Measurements from ENCODE around the gene ALDH3B2. TPM values are rescaled to one million over a fixed set of nuclear protein-coding genes. Genes with fewer than 3 reads are reported as not detected.

The ALDH3B2 gene
- total and polyA plus RNA-seq, 2 experiments from 2014 or later: 1.6 to 2.5 TPM

DNA sequence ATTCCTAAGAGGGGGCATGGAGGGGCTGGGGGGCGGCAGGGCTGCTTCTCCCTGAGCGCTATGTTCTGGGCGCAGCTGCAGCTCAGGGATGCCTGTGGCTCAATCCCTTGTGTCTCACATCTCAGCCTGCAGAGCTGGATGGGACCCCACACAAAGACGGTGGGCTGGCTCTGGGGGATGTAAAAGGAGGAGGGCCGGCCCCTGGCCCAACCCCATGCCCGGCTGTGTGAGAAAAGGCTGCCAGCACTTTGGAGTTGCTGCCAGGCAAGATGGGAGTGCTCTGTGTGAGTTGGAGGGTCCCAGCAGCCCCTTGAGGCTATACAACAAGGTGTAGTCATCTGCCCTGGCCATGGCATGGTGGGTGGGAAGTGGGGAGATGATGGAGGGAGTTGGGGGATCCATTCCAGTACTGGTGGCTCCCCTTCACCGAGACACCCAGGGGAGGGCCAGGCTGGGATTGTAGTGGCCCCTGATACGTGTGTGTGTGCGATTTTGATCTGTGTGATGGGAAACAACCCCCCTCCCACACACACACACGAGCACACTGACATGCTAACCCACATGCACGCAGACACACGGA lies 33.6 kb downstream of the ALDH3B2 start:
- no peak overlapping the region for H3K27ac ChIP-seq
- TF ChIP-seq, protein P1, sequence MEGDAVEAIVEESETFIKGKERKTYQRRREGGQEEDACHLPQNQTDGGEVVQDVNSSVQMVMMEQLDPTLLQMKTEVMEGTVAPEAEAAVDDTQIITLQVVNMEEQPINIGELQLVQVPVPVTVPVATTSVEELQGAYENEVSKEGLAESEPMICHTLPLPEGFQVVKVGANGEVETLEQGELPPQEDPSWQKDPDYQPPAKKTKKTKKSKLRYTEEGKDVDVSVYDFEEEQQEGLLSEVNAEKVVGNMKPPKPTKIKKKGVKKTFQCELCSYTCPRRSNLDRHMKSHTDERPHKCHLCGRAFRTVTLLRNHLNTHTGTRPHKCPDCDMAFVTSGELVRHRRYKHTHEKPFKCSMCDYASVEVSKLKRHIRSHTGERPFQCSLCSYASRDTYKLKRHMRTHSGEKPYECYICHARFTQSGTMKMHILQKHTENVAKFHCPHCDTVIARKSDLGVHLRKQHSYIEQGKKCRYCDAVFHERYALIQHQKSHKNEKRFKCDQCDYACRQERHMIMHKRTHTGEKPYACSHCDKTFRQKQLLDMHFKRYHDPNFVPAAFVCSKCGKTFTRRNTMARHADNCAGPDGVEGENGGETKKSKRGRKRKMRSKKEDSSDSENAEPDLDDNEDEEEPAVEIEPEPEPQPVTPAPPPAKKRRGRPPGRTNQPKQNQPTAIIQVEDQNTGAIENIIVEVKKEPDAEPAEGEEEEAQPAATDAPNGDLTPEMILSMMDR (IDR thresholded peaks at IDR 0.05; ENCODE audit: poor library complexity): no peak
- TF ChIP-seq EZH2 (IDR thresholded peaks at IDR 0.05; ENCODE audit: borderline replicate concordance): no peak
- TF ChIP-seq EZH2phosphoT487 (IDR thresholded peaks at IDR 0.05; ENCODE audit: low read depth, severe bottlenecking, unreplicated experiment): no peak
- H3K4me1 ChIP-seq (ENCODE audit: insufficient read depth): no peaks in the 10 kb centered on the region
- no peak overlapping the region for H3K4me2 ChIP-seq
- H3K79me2 ChIP-seq: no peaks in the 10 kb centered on the region
- 87% methylated on average over 12 of the region's 12 CpGs for WGBS (ENCODE audit: low lambda C conversion rate, missing lambda C conversion rate)
- no peak overlapping the region for H2AFZ ChIP-seq
- H4K20me1 ChIP-seq (ENCODE audit: insufficient read depth, poor library complexity, severe bottlenecking): no peaks in the 10 kb centered on the region
- H3K36me3 ChIP-seq (replicated peaks; ENCODE audit: insufficient read depth, low read depth): no peaks in the 10 kb centered on the region
- no peaks in the 10 kb centered on the region for H3K9me3 ChIP-seq (ENCODE audit: low read depth)
- H3K4me3 ChIP-seq: no peak overlapping the region
- H3K9me2 ChIP-seq (replicated peaks; ENCODE audit: insufficient read depth): no peaks in the 10 kb centered on the region
- DNase-seq (ENCODE audit: low spot score): no peak
- H3K27me3 ChIP-seq: no peaks in the 10 kb centered on the region

DNA sequence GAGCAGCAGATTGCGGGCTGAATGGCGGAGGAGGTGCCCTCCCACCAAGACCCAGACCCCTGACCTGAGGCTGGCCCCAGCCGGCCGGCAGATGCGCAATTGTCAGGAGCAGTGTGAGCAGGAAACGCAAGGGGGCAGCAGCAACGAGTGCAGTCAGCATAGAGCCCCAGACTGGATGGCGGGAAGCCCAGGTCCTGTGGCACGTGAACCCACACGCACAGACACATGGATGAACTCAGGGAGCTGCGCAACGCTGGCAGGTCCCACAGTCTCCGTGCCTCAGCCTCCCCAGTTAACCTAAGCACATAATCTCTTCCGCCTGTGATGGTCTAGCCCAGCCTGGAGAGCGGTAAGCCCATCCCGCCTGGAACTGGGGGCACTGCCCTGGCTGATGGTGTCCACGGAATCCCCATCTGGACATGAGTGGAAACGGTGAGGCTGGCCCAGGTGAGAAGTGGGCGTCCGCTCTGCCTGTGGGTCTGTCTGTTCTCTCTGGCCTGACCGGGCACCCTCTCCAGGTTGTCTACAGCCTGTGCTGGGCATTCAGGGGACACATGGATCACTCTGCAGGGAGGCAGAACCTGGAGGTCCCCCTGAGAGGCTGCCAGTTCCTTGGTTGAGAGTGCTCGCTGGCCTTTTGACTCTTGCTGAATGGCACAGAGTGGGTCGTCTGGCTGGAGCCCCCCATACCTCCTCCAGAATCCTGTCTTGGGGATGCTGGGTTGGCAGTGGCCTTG lies 34.2 kb downstream of the ALDH3B2 start:
- no peaks in the 10 kb centered on the region for H3K36me3 ChIP-seq (replicated peaks; ENCODE audit: insufficient read depth, low read depth)
- no peaks in the 10 kb centered on the region for H3K79me2 ChIP-seq
- H3K4me1 ChIP-seq (ENCODE audit: insufficient read depth): no peaks in the 10 kb centered on the region
- peak; percentile 79 for DNase-seq (ENCODE audit: low spot score)
- TF ChIP-seq EZH2phosphoT487 (IDR thresholded peaks at IDR 0.05; ENCODE audit: low read depth, severe bottlenecking, unreplicated experiment): no peak
- TF ChIP-seq, protein P1 (IDR thresholded peaks at IDR 0.05; ENCODE audit: poor library complexity): peak; percentile 68
- no peak overlapping the region for H3K27ac ChIP-seq
- H3K4me2 ChIP-seq: no peak overlapping the region
- no peaks in the 10 kb centered on the region for H4K20me1 ChIP-seq (ENCODE audit: insufficient read depth, poor library complexity, severe bottlenecking)
- H3K9me2 ChIP-seq (replicated peaks; ENCODE audit: insufficient read depth): no peaks in the 10 kb centered on the region
- H3K27me3 ChIP-seq: no peaks in the 10 kb centered on the region
- H2AFZ ChIP-seq: no peak overlapping the region
- no peak overlapping the region for H3K4me3 ChIP-seq
- H3K9me3 ChIP-seq (ENCODE audit: low read depth): no peaks in the 10 kb centered on the region
- 53% methylated on average over 23 of the region's 23 CpGs for WGBS (ENCODE audit: low lambda C conversion rate, missing lambda C conversion rate)

DNA sequence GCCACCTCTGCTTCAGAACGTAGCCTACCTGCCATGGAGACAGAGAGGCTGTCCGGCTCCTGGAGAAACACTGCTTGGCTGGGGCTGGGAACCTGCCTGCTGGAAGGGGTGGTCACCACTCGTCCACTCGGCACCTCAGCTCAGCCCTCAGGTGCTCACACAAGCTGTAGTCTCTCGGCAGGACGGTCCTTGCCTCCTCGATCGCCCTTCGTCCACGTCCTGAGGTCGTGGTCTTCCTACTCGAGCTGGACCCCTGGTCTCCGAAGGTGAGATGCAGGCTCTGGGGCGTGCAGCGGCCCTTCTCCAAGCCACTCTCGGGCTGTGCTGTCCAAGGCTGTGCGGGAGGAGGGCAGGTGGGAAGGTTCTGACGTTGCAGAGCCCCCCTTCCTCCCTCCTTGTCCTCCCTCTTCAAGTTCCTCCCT lies 35.0 kb downstream of the ALDH3B2 start, which contains the start of gene TBX10:
TBX10 (minus strand) TSS at position 326 of the 422 bp plus-strand sequence; CDS start at position 35, 291 bp downstream.
- Histone ChIP-seq H3K9me3 (ENCODE audit: low read depth) (no peaks in the 10 kb centered on the region), H2AFZ (no peak within 1 kb of the TSS), H3K4me3 (no peak within 1 kb of the TSS), H3K9me2 (replicated peaks; ENCODE audit: insufficient read depth) (no peaks in the 10 kb centered on the region), H3K4me2 (no peak within 1 kb of the TSS), H3K27ac (no peak within 1 kb of the TSS), H3K4me1 (ENCODE audit: insufficient read depth) (no peaks in the 10 kb centered on the region), H3K36me3 (replicated peaks; ENCODE audit: insufficient read depth, low read depth) (no peaks in the 10 kb centered on the region), H3K79me2 (no peaks in the 10 kb centered on the region), H4K20me1 (ENCODE audit: insufficient read depth, poor library complexity, severe bottlenecking) (no peaks in the 10 kb centered on the region), H3K27me3 (no peaks in the 10 kb centered on the region)
- WGBS (ENCODE audit: low lambda C conversion rate, missing lambda C conversion rate): 88% methylated on average over 14 of the region's 18 CpGs
- DNase-seq (ENCODE audit: low spot score): no peak
- TF ChIP-seq EZH2phosphoT487 (IDR thresholded peaks at IDR 0.05; ENCODE audit: low read depth, severe bottlenecking, unreplicated experiment): no peak
- TF ChIP-seq, protein P1 (IDR thresholded peaks at IDR 0.05; ENCODE audit: poor library complexity): no peak
- TF ChIP-seq EZH2 (IDR thresholded peaks at IDR 0.05; ENCODE audit: borderline replicate concordance): no peak
